DMS79 treated with DMSO at 0.1 percent for 48 hours (cell line): ENCODE measurements around the gene NAV1.
A peak's percentile ranks its signal among the peaks of the same experiment; 100 is the strongest.
"Not testable (repeated sequence)": the region's sequence is repeated elsewhere in the genome, so short reads cannot be mapped to it uniquely, and the experiment has no call there.

Experiments
- DNase-seq: peaks from one replicate; lab custom pipeline; 2025; lab: John Stamatoyannopoulos, UW

Gene NAV1

GRCh38 chr1:201538612-201539551 lies at the start of gene NAV1:
Gene NAV1, plus strand, starts transcription at chr1:201539127. Its CDS starts 83,758 bp downstream, at chr1:201622885.
- DNase-seq: peak; percentile 40

GRCh38 chr1:201489643-201490261 lies 49.2 kb upstream of the NAV1 start:
- DNase-seq: no peak

DNA sequence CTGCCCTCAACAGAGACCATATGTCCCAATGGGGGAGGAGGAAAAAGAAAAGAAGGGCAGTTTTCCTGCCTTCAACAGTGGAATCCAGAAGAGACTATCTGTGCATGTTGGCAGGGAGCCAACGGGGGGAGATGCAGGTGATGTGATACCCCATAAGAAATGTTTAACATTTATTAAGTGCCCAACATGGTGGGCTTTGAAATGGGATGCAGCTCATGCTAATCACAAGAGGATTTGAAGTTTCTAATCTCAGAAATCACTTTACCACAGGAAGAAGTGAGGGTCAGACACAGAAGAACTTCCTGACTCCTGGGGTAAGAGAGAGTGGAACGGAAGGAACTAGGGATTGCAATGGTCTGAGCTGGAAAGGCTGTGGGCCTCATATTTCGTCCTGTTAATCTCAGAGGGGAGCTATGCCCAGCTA lies 48.2 kb upstream of the NAV1 start:
- DNase-seq: no peak

GRCh38 chr1:201491896-201492511 lies 46.9 kb upstream of the NAV1 start:
- DNase-seq: no peak

DNA sequence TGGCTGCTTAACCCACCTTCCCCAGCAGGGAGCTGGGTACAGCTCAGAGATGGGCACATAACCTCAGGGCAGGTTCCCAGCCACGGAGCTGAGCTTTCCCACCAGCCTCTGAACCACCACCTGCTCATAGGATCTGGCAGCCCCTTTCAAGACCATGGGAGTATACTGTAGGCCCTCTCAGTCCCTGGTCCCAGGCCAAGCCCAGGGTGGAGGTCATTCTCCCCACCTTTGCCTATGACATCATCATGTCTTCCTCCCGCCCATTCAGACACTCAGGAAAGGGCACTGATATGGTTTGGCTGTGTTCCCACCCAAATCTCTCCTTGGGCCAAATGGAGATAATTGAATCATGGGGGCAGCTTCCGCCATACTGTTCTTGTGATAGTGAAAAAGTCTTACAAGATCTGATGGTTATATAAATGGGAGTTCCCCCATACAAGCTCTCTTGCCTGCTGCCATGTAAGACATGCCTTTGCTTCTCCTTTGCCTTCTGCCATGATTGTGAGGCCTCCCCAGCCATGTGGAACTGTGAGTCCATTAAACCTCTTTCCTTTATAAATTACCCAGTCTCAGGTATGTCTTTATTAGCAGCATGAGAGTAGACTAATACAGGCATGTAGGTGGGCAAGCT lies 45.8 kb upstream of the NAV1 start:
- not testable (repeated sequence) for DNase-seq

GRCh38 chr1:201493757-201494617 lies 44.9 kb upstream of the NAV1 start:
- no peak for DNase-seq

DNA sequence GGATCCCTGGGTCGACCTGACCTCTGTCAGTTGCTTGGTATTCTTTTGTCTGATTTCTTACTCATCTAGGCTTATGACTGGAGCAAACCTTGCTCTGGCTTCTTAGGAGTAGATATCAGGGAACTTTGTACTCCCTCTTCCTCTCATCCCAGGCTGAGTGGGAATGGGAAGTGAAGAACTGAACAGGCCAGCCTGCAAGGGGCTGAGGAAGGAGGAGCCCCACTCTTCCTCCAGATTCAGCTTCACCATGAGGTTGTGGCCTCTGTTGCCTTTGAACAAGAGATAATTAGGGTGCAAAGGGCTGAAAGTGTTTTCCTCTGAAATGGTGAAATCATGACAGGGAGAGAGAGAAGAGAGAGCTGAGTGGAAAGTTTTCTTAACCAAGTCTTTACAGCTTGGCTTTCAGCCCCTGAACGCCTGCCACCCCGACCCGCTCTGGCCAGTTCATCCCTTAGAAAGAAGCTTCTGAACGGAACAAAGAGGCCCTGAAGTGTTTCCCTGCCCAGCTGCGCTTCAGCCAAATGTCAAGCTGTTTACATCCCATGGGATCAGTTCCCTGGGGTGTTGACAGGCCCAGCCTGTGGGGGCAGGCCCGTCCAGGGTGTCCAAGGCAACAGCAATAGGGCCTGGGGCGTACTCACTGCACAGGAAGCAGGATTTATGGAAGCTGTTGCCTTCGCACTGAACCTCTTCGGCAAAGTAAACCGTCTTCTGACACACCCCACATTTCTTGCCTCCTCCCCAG lies 43.2 kb upstream of the NAV1 start:
- DNase-seq: no peak

DNA sequence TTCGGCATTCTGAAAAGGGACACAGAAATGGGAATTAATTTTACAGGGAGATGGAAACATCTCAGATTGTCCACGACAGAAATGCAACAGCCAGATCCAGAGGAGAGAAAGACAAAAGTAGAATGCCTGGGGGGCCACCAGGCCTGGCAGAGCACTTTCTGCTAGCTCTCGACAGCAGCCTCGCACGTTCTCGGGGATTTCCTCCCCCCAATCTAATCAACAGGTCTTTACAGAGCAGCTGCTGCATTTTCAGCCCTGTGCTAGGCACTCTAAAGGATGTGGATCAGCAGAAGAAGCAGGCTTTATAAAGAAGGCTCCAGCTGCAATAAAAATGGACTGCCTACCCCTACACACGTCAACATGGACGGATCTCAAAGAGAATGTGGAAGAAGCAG lies 42.6 kb upstream of the NAV1 start:
- no peak for DNase-seq

GRCh38 chr1:201497935-201498509 lies 40.9 kb upstream of the NAV1 start:
- no peak for DNase-seq

GRCh38 chr1:201498621-201499020 lies 40.3 kb upstream of the NAV1 start:
- DNase-seq: no peak

DNA sequence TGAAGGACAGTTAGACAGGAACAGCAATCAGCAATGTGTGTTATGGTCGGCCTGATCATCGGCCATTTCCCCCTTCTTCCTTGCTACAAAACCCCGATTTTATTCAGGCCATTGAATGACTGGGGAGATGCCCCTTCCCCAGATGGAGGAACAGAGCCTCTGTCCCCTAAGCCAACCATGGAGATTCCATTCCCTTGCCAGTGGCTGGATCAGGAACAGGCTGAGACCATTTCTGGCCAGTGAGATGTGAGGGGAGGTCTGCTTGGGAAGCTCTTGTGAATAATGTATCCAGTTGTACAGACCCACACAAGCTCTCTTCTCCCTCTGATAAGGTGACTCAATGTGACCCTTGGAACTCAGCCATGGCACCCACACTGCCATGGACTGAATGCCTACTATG lies 39.7 kb upstream of the NAV1 start:
- no peak for DNase-seq

- no peak for DNase-seq
Measured at GRCh38 chr1:201499795-201500669, 38.9 kb upstream of the NAV1 start.

DNA sequence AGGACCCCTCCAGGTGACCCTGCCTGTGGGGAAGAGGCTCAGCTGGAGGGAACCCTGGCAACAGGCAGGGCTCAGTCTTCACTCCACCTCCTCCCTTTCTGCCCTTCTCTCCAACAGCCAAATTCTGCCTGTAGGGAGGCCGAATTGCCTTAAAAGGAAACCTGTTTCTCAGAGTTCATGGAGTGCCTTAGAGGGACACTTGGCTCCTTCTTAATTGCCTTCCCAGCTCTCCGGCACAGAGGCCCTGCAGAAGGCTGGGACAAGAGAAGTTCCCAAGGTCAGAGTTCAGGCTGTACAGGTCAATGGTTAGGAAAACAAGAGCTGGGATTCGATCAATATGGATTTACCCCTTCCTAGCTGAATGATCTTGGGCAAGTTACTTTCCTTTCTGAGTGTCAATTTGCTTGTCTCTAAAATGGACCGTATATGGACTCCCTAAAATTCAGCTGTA lies 38.2 kb upstream of the NAV1 start:
- peak; percentile 15 for DNase-seq

DNA sequence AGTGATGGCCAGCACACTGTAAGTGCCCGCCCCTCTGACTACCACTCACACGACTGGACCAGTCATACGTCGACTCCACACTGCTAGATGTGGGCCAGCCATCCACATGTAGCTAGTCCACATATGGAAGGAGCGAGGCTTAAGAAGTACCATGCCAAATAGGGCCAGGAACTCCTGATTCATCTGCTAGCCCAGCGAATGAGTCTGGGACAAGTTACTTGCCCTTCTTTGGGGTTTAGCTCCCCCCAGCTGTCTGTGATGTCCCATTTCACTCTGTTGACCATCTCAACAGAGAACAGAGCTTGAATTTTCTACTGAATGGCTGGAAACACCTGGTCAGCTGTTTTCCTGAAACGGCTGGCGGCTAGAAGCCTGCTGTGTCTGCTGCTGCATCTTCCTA lies 37.8 kb upstream of the NAV1 start:
- DNase-seq: no peak

DNA sequence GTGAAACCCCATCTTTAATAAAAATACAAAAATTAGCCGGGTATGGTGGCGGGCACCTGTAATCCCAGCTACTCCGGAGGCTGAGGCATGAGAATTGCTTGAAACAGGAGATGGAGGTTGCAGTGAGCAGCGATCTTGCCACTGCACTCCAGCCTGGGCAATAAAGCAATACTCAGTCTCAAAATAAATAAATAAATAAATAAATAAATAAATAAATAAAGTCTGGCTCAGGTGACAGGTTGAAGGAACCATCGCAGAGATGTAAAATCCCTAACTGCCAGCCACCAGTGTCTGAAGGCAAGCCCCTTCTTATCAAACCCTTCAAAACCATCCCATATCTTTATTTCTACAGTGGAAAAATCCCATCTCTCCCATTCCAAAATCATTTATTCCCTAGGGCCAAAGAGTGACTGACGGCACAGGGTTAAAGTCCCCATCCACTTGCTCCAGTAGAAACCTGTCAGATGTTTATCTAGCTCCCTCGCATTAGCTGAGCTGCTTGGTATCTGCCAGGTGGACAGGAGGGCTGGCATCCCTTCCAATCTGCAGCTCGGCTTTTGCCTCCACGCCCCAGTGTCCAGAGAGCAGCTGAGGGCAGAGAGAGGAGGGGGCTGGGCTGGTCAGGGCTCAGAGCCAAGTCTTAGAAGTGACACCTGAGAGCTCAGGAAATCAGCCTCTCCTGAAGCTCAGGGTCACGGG lies 37.0 kb upstream of the NAV1 start:
- peak; percentile 73 for DNase-seq

DNA sequence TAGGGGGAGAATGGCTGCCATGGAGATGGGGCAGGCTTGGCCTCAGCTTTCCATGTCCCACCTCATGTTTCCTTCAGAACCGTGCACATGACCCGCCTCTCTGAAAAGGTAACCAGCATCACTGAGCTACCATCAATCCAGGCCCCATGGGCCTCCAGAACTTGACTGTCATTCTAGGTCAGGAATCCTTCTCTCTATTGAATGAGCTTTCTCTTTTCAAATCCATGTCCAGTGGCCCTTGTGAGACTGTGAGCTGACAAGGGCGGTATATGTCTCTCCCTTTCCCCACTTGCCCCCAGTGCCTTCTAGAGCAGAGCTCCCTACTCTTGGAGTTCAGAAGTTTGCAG lies 36.4 kb upstream of the NAV1 start:
- no peak for DNase-seq

GRCh38 chr1:201503397-201504176 lies 35.3 kb upstream of the NAV1 start:
- no peak for DNase-seq

DNA sequence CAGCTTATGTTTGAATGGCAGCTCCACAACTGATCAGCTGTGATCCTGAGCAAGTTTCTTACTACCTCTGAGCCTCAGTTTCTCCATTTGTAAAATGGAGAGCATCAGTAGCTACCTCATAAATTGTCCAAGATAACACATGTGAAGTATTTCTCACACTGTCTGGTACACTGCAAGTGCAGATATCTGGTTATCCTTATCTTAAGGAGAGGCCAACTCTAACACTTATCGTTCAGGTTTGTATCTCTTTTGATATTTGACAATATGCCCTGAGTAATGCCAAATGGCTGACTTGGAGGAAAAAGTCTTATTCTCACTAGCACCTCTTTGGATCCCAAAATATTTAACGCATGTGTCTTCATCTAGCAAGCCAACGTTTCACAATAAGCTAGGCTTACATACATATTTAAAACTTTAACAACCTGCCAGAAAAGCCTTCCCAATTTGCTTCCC lies 34.7 kb upstream of the NAV1 start:
- DNase-seq: no peak
